Tibial artery (tissue), 4 donors: Measurements from ENCODE around the gene RAD51B.

ENCODE experiments used
- DNase-seq, 2 donors: peaks; one replicate each; pipeline ENCODE4 v3.0.0-alpha.2; 2019
- H3K27ac ChIP-seq, 2 donors: fragments of 200-600 bp; sonication (generic) in 1 of 2; 1 replicate in 1 of 2; 2 replicates in 1 of 2; pipeline ENCODE4 v1.5.1; 2018 to 2019; ENCODE audit warnings: mild to moderate bottlenecking in 1 of 2
- H3K27me3 ChIP-seq, 2 donors: fragments of 200-600 bp; sonication (generic) in 1 of 2; one replicate each; pipeline versions ENCODE4 v1.5.1 to v1.6.0; 2016 to 2019
- H3K36me3 ChIP-seq, 3 donors: fragments of 200-600 bp; sonication (generic) in 2 of 3; one replicate each; pipeline ENCODE4 v1.5.1; 2016 to 2019; ENCODE audit warnings: mild to moderate bottlenecking in 2 of 3
- H3K4me1 ChIP-seq, 4 donors: fragments of 200-600 bp; sonication (generic) in 2 of 4; 1 replicate in 3 of 4; 2 replicates in 1 of 4; pipeline ENCODE4 v1.5.1; 2016 to 2019
- H3K4me3 ChIP-seq, 2 donors: fragments of 200-600 bp; sonication (generic) in 1 of 2; 1 replicate in 1 of 2; 2 replicates in 1 of 2; pipeline ENCODE4 v1.5.1; 2018 to 2019; ENCODE audit warnings: mild to moderate bottlenecking in 2 of 2
- H3K9me3 ChIP-seq, 3 donors: fragments of 200-600 bp; sonication (generic) in 1 of 3; one replicate each; pipeline ENCODE4 v1.5.1; 2016 to 2019
- intact Hi-C: fragments of 100-400 bp; cut with DNase I; formaldehyde crosslinking; loops from one replicate; pipeline ENCODE4 v1.15.0; 2023; ENCODE audit warnings: low total_unique reads
- TF ChIP-seq, protein P1 (sequence below), 2 experiments: fragments of 200-600 bp in 1 of 2; fragments of 450-650 bp in 1 of 2; IDR thresholded peaks; one replicate each; pipeline ENCODE4 v1.5.1; 2017 to 2019; ENCODE audit warnings: antibody characterized with exemption in 2 of 2, mild to moderate bottlenecking in 1 of 2, moderate library complexity in 1 of 2

The RAD51B gene

DNA sequence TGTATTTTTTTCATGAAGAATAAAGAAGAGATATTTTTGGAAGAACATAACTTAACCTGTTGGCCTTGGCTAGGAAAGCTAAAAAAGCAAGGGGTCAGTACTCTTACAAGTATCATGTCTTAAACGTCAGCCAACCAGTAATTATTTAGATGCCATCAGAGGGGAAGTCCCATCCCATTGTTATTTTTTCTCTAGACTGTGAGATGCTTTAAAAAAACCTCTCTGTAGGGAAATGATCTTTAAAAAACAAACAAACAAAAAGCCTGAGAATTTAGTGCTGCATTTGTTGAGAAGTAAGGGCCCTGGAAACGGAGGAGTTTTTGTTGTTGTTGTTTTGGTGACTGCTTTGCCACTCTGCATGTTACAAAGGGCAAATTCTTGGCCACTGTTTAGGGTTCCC is 499.2 kb downstream of the RAD51B start:
- peaks cover 0 to 28% (median 5%) of the 10 kb centered on the region in 4 donors for H3K4me1 ChIP-seq
- no peak overlapping the region for H3K4me3 ChIP-seq
- H3K27me3 ChIP-seq: no peaks in the 10 kb centered on the region
- no peaks in the 10 kb centered on the region for H3K36me3 ChIP-seq
- H3K27ac ChIP-seq: no peak overlapping the region
- TF ChIP-seq, protein P1, sequence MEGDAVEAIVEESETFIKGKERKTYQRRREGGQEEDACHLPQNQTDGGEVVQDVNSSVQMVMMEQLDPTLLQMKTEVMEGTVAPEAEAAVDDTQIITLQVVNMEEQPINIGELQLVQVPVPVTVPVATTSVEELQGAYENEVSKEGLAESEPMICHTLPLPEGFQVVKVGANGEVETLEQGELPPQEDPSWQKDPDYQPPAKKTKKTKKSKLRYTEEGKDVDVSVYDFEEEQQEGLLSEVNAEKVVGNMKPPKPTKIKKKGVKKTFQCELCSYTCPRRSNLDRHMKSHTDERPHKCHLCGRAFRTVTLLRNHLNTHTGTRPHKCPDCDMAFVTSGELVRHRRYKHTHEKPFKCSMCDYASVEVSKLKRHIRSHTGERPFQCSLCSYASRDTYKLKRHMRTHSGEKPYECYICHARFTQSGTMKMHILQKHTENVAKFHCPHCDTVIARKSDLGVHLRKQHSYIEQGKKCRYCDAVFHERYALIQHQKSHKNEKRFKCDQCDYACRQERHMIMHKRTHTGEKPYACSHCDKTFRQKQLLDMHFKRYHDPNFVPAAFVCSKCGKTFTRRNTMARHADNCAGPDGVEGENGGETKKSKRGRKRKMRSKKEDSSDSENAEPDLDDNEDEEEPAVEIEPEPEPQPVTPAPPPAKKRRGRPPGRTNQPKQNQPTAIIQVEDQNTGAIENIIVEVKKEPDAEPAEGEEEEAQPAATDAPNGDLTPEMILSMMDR (IDR thresholded peaks at IDR 0.05): no peak
- DNase-seq: no peak
- intact Hi-C loops: no loop called here
- H3K9me3 ChIP-seq: no peaks in the 10 kb centered on the region

DNA sequence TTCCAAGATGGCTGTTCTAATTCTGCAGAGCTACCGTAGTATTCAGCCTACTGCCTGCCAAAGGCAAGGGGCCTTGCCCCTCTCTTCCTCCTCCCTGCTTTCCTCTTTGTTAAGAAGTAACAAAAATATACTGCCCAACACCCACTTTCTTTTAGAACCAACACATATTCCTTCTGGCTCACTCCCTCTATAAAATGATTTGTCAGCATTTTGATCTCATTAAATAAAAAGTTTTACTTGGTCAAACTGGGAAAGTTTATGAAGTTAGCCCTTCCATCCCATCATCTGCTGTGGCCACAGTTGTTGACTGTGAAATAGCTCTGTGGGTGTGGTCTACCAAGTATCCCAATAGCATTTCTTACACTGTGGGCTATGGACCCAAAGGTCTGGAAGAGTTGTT is 500.9 kb downstream of the RAD51B start:
- TF ChIP-seq, protein P1 (IDR thresholded peaks at IDR 0.05): no peak
- intact Hi-C loops: no loop called here
- Histone ChIP-seq H3K9me3 (no peaks in the 10 kb centered on the region), H3K27ac (no peak overlapping the region), H3K4me3 (no peak overlapping the region), H3K36me3 (no peaks in the 10 kb centered on the region), H3K4me1 (peaks cover 0 to 28% (median 5%) of the 10 kb centered on the region in 4 donors), H3K27me3 (no peaks in the 10 kb centered on the region)
- DNase-seq: no peak

DNA sequence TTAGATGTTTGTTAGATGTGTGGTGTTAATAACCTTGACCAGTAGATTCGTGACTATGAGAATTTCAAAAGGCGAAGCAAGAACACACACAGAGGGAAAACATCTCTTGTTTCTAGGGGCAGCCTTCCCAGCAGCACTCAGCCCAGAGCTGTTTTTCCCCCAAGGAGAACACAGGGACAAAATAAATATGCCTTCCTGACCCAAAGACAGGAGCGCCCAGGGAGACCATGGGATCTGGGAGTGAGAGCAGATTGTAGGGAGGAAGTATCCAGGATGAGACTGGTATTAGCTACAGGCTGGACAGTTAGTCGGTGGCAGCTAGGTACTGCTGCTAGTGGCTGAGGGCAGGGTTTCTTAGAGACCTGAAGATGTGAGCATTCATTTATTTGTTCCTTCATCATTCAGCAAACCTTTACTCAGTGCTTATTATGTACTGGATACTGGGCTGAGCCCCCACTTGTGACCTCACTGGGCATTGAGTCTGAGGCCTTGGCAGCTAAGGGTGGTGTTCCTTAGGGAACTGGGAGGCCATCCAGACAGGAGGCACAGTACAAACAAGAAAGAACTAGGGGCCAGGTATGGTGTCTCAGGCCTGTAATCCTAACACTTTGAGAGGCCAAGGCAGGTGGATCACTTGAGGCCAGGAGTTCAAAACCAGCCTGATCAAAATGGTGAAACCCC is 503.5 kb downstream of the RAD51B start:
- Histone ChIP-seq H3K4me3 (no peak overlapping the region), H3K27ac (peak overlapping the region; percentile 35 to 38), H3K4me1 (peaks cover 0 to 28% (median 5%) of the 10 kb centered on the region in 4 donors), H3K36me3 (no peaks in the 10 kb centered on the region), H3K9me3 (no peaks in the 10 kb centered on the region), H3K27me3 (no peaks in the 10 kb centered on the region)
- TF ChIP-seq, protein P1 (IDR thresholded peaks at IDR 0.05): no peak
- intact Hi-C loops: loop anchor here (2.0 kb wide), 1 partner anchor 24 kb away; no protein-coding TSS in a partner anchor
- DNase-seq: no peak

DNA sequence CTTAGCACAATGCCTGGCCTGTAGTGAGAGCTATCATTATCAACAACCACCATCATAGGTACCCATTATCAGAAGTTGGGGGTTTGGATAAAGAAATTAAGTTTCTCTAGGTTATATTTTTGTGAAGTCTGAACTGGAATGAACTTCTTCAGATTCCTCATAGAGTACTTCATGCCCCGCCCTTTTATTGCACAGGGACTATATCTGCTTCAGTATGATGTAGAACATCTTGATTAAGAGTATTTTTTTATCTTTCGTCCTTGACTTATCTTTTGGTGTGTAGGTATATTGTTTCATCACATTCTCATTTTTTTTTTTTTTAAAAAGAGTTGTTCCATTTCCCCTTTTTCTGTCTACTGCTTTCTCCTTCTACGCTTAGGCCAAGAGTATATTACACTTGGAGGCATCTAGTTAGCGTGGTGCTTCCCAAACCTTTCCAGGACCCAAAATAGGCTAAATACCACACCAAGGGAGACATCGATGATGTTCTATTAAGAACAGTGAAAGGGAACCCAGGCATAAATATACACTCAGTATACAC is 505.8 kb downstream of the RAD51B start:
- Histone ChIP-seq H3K27me3 (no peaks in the 10 kb centered on the region), H3K9me3 (no peaks in the 10 kb centered on the region), H3K27ac (no peak overlapping the region), H3K4me1 (peaks cover 0 to 11% (median 5%) of the 10 kb centered on the region in 4 donors), H3K4me3 (no peak overlapping the region), H3K36me3 (no peaks in the 10 kb centered on the region)
- intact Hi-C loops: no loop called here
- no peak for DNase-seq
- TF ChIP-seq, protein P1 (IDR thresholded peaks at IDR 0.05): no peak

DNA sequence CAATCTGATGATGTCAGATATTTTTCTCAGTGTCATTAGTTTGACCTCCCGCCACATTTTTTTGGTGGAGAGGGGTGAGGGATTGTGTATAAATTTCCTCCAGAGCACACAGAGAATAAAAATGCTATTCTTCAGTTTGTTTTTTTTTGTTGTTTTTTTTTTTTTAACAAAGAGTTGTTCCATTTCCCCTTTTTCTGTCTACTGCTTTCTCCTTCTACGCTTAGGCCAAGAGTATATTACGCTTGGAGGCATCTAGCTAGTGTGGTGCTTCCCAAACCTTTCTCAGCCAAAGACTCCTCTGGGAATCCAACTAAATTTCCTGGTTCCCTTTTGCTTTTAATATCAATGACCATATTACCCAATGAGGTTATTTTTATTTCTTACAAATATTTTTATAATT is 507.7 kb downstream of the RAD51B start:
- Histone ChIP-seq H3K36me3 (no peaks in the 10 kb centered on the region), H3K4me1 (peaks cover 0 to 11% (median 5%) of the 10 kb centered on the region in 4 donors), H3K27ac (no peak overlapping the region), H3K27me3 (no peaks in the 10 kb centered on the region), H3K9me3 (no peaks in the 10 kb centered on the region), H3K4me3 (no peak overlapping the region)
- intact Hi-C loops: no loop called here
- DNase-seq: no peak
- TF ChIP-seq, protein P1 (IDR thresholded peaks at IDR 0.05): no peak
